Fibroblast of skin of left quadriceps (primary cell): Measurements from ENCODE around the gene FANCI.

Experiments used
- DNase-seq, 2 experiments: peaks; one replicate each; pipeline ENCODE4 v3.0.0-alpha.2; 2013; ENCODE audit warnings: low read depth in 2 of 2

The FANCI gene

GRCh38 chr15:89361451-89362202 lies 117.8 kb downstream of the FANCI start:
- DNase-seq: peak; percentile 11 to 20

DNA sequence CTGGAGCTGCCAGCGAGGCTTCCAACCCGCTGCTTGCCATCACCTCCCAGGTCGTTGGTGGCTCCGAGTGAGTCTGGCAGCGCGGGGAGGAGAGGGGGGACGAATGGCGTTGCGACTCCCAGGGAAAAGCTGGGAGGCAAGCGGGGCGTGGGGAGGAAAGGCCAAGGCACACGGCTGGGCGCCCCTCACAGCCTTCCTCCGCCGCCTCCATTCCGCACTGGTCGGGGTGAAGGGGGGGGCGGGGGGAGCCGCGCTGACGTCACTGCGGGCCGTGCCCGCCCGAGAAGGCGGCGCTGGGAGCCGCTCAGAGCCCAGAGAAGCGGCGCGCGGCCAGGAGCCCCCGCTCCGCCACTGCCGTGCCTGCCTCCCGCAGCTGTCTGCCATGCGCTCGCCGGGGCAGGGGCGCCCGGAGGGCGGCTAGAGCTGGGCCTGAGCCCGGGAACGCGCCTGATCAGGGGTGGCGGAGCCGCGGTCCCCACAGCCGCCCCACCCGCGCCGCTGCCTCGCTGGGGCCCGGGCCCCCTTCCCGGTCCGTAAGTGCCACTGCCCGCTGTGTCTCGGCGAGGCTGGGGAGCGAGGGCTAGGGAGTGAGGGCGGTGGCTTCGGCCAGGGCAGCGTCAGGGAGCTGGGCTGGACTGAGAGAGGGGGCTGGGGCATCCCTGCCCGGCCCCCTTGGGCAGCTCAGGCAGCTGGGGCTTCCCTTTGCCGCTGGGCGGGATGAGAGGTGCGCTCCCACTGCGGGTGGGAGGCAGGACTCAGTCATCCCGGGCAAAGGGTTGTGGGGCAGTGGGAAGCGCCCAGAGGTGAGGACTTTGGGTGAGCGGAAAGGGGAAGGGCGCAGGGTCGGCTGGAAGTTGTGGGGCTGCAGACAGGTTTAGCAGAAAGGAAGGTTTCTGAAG lies 118.7 kb downstream of the FANCI start:
- no peak for DNase-seq

DNA sequence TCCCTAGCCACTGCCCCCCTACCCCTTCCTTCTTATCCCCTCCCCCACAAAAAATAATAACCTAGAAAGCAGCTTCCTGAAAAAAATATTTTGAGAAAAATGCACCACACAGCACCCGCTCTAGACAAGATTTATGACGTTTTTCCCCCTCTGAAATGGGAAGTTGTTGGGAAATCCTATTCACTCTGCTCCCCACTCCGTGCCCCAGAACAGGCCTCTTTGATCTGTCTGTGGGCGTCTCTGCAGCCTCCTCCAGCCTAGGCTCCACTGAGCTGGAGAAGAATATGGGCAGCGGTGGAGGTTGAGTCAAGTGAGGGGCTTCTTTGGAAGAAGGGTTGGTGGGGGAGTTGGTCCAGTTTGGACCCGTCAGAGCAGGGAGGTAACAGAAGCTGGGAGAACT lies 119.4 kb downstream of the FANCI start:
- no peak for DNase-seq

DNA sequence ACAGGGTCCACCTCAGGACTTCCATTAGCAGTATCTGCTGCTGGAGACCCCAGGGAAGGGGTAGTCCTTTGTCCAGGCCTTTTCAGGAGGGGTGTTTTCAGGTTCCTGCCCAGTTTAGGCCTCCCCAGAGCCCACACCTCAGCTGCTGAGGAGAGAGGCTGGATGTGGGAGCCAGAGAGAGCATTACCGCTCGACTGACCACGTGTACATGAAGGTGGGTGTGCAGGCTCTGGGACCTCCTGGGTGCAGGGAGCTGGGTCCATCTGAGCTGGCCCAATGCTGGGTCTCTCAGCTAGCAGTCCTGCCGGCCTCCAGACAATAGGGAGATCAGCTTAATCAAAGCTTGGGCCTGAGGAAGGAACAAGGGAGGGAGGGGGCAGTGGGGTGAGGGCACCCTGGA lies 120.0 kb downstream of the FANCI start:
- no peak for DNase-seq

- DNase-seq: no peak
These were observed 120.6 kb downstream of the FANCI start for GRCh38 chr15:89364341-89364740.

- DNase-seq: no peak
These were observed 121.1 kb downstream of the FANCI start for GRCh38 chr15:89364741-89365450.

DNA sequence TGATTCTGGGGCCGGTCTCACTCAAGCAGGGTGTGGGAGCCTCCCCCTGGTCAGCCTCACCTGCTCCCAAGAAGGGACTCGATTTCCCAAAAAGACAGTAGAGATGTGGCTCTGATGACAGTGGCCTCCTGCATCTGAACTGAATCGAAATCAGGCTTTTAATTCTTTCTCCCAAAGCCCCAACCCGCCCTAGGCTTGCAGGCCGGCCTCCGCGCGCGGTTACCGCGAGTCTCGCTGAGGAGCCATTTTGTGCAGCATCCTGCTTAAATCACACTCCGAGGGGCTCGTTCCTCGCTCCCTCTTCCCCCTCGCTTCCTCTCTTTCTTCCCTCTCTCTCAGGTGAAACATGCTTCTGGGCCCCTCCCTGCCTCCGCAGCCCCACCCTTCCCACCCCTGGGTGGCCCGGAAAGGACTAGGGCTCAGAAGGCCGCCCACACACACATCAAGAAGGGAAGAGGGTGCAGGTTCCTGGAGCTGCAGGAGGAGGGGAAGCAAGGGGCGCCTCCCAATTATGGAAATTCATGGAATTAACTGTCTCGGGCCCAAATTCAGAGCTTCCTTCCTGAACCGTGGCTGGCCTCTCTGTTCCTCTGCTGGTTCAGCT lies 121.8 kb downstream of the FANCI start:
- no peak for DNase-seq
